ENCODE measurements around the gene MT1B. TPM values are rescaled to one million over a fixed set of nuclear protein-coding genes. Genes with fewer than 3 reads are reported as not detected.
A peak's percentile ranks its signal among the peaks of the same experiment; 100 is the strongest.

MT1B gene
- total RNA-seq, 1 experiment from 2014 or later: not detected

DNA sequence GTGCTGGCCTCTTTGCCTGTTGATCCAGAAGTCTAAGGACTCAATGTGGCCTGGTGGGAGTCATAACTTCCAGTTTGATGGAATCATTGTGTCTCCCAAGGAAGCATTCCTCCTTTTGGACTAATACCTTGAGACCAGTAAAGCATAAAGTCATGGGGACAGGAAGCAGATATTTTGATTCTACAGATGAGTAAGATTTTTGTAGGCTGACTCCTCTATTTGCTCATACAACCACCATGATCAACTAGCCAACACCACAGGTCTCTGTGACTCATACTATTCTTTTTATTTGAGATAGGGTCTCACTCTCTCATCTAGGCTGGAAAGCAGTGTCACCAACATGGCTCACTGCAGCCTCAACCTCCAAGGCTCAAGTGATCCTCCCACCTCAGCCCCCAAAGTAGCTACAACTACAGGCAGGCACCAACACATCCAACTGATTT, 37.1 kb upstream of the MT1B start:
- CTCF ChIA-PET: interaction anchor here (1.6 kb wide), 1 partner anchor 14 kb away, joined by 3 read pairs; no protein-coding TSS in a partner anchor
- POLR2A ChIA-PET: interaction anchor here (16.1 kb wide), 1 partner anchor 10 kb away, joined by 344 read pairs; the partner anchor contains the start of gene MT1E
- ATAC-seq (no peak), DNase-seq (ENCODE audit: low read depth, low spot score) (no peak)
- H4K20me1 ChIP-seq (ENCODE audit: insufficient read depth): no peaks in the 10 kb centered on the region
- H3K4me2 ChIP-seq (ENCODE audit: low read length): peak overlapping the region; percentile 31
- no peak overlapping the region for H3K4me3 ChIP-seq (replicated peaks in 1 of 2; ENCODE audit: low read depth in 1 of 2, low read length in 2 of 2)
- peaks cover 3% of the 10 kb centered on the region; the same call in 1 of the 2 replicates for H3K79me2 ChIP-seq (ENCODE audit: insufficient read depth, low read length)
- RAD21 ChIA-PET (ENCODE audit: low non-redundant PET in 1 of 2, low total read pairs in 2 of 2, uncharacterized antibody in 2 of 2, unreplicated experiment in 2 of 2): no interaction called here
- no peaks in the 10 kb centered on the region for H3K9me2 ChIP-seq (ENCODE audit: insufficient read depth)
- H3K9me3 ChIP-seq (ENCODE audit: control insufficient read depth in 1 of 2, insufficient read depth in 1 of 2, low read depth in 1 of 2, low read length in 2 of 2): no peaks in the 10 kb centered on the region
- H3K9ac ChIP-seq (ENCODE audit: low read length): no peak overlapping the region
- no TSS peak for BruUV-seq (replicated peaks)
- H3K36me3 ChIP-seq (ENCODE audit: control insufficient read depth in 1 of 2, insufficient read depth in 2 of 2, low read length in 2 of 2): no peaks in the 10 kb centered on the region
- H2AFZ ChIP-seq (ENCODE audit: low read depth, low read length, poor library complexity, severe bottlenecking): no peak overlapping the region
- H3K4me1 ChIP-seq (ENCODE audit: control insufficient read depth in 1 of 2, insufficient read depth in 2 of 2, low read length in 2 of 2): peaks cover 46 to 57% of the 10 kb centered on the region in 2 experiments
- no peaks in the 10 kb centered on the region for H3K27me3 ChIP-seq (ENCODE audit: insufficient read depth, low read length)
- peak overlapping the region; percentile 22; the same call in 1 of the 2 replicates for H3K27ac ChIP-seq (ENCODE audit: low read depth, low read length)
- intact Hi-C loops (cut with micrococcal nuclease): no loop called here
- no peak for TF ChIP-seq EZH2 (IDR thresholded peaks at IDR 0.05)
- TF ChIP-seq CEBPB (IDR thresholded peaks at IDR 0.05; ENCODE audit: low read depth): no peak
- TF ChIP-seq POLR2A (IDR thresholded peaks at IDR 0.05; ENCODE audit: borderline replicate concordance, extremely low read depth, insufficient read depth, insufficient read length): no peak
- no peak for TF ChIP-seq YY1 (IDR thresholded peaks at IDR 0.05; ENCODE audit: extremely low read depth, insufficient replicate concordance, low read depth, low read length)

- ChIA-PET CTCF (interaction anchor here (1.6 kb wide), 1 partner anchor 15 kb away, joined by 3 read pairs; no protein-coding TSS in a partner anchor), POLR2A (interaction anchor here (16.1 kb wide), 1 partner anchor 9 kb away, joined by 344 read pairs; the partner anchor contains the start of gene MT1E), RAD21 (ENCODE audit: low non-redundant PET in 1 of 2, low total read pairs in 2 of 2, uncharacterized antibody in 2 of 2, unreplicated experiment in 2 of 2) (no interaction called here)
- peaks cover 39 to 49% of the 10 kb centered on the region in 2 experiments for H3K4me1 ChIP-seq (ENCODE audit: control insufficient read depth in 1 of 2, insufficient read depth in 2 of 2, low read length in 2 of 2)
- ATAC-seq (no peak), DNase-seq (ENCODE audit: low read depth, low spot score) (no peak)
- H3K9me3 ChIP-seq (ENCODE audit: control insufficient read depth in 1 of 2, insufficient read depth in 1 of 2, low read depth in 1 of 2, low read length in 2 of 2): no peaks in the 10 kb centered on the region
- no peak overlapping the region for H3K9ac ChIP-seq (ENCODE audit: low read length)
- H3K79me2 ChIP-seq (ENCODE audit: insufficient read depth, low read length): no peaks in the 10 kb centered on the region
- no peaks in the 10 kb centered on the region for H3K9me2 ChIP-seq (ENCODE audit: insufficient read depth)
- H3K27ac ChIP-seq (ENCODE audit: low read depth, low read length): no peak overlapping the region
- no peaks in the 10 kb centered on the region for H3K36me3 ChIP-seq (ENCODE audit: control insufficient read depth in 1 of 2, insufficient read depth in 2 of 2, low read length in 2 of 2)
- no peaks in the 10 kb centered on the region for H3K27me3 ChIP-seq (ENCODE audit: insufficient read depth, low read length)
- intact Hi-C loops (cut with micrococcal nuclease): no loop called here
- no peak overlapping the region for H3K4me3 ChIP-seq (replicated peaks in 1 of 2; ENCODE audit: low read depth in 1 of 2, low read length in 2 of 2)
- H2AFZ ChIP-seq (ENCODE audit: low read depth, low read length, poor library complexity, severe bottlenecking): no peak overlapping the region
- no peaks in the 10 kb centered on the region for H4K20me1 ChIP-seq (ENCODE audit: insufficient read depth)
- TF ChIP-seq JUND (IDR thresholded peaks at IDR 0.05) (no peak), EZH2phosphoT487 (IDR thresholded peaks at IDR 0.05; ENCODE audit: borderline replicate concordance) (no peak), SIN3A (IDR thresholded peaks at IDR 0.05; ENCODE audit: low read depth) (no peak), SRF (IDR thresholded peaks at IDR 0.05; ENCODE audit: low read depth) (no peak), POLR2AphosphoS5 (IDR thresholded peaks at IDR 0.05; ENCODE audit: low read depth, low read length) (no peak), FOSL1 (IDR thresholded peaks at IDR 0.05; ENCODE audit: low read depth) (no peak), EZH2 (IDR thresholded peaks at IDR 0.05) (no peak)
- TF ChIP-seq, protein P1, sequence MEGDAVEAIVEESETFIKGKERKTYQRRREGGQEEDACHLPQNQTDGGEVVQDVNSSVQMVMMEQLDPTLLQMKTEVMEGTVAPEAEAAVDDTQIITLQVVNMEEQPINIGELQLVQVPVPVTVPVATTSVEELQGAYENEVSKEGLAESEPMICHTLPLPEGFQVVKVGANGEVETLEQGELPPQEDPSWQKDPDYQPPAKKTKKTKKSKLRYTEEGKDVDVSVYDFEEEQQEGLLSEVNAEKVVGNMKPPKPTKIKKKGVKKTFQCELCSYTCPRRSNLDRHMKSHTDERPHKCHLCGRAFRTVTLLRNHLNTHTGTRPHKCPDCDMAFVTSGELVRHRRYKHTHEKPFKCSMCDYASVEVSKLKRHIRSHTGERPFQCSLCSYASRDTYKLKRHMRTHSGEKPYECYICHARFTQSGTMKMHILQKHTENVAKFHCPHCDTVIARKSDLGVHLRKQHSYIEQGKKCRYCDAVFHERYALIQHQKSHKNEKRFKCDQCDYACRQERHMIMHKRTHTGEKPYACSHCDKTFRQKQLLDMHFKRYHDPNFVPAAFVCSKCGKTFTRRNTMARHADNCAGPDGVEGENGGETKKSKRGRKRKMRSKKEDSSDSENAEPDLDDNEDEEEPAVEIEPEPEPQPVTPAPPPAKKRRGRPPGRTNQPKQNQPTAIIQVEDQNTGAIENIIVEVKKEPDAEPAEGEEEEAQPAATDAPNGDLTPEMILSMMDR (IDR thresholded peaks at IDR 0.05 in 2 of 3, conservative IDR thresholded peaks at IDR 0.05 in 1 of 3; ENCODE audit: borderline replicate concordance in 1 of 3, insufficient read depth in 1 of 3, low read depth in 2 of 3, low read length in 2 of 3): no peak
- no TSS peak for BruUV-seq (replicated peaks)
- no peak overlapping the region for H3K4me2 ChIP-seq (ENCODE audit: low read length)
Measured at GRCh38 chr16:56615353-56615752, 36.3 kb upstream of the MT1B start.
